OCI-LY3 (cell line): Measurements from ENCODE around the gene NACAD.

Source experiments
- CTCF ChIP-seq: fragments of 200-600, 300-600 bp; sonication (generic); IDR thresholded peaks from 2 replicates; pipeline ENCODE4 v1.5.1; 2014; ENCODE audit warnings: antibody characterized with exemption, low read length, low read depth
- EZH2phosphoT487 ChIP-seq: fragments of 200-600 bp; shearing (Covaris generic); IDR thresholded peaks from 2 replicates; pipeline ENCODE4 v1.6.1; 2018; ENCODE audit warnings: antibody characterized with exemption, mixed run types, low read depth

GRCh38 chr7:45075355-45075644, 13.5 kb downstream of the NACAD start:
- TF ChIP-seq CTCF (no peak), EZH2phosphoT487 (no peak)
